KMS-11 (cell line): ENCODE results near the gene CLDN34.

ENCODE experiments used
- H2AFZ ChIP-seq: fragments of 200-600 bp; sonication (generic); 2 replicates; pipeline ENCODE4 v1.6.1; 2016; ENCODE audit warnings: antibody characterized with exemption, mixed run types, low read depth
- H3K27ac ChIP-seq: fragments of 200-600 bp; sonication (generic); 2 replicates; pipeline ENCODE4 v1.6.1; 2016; ENCODE audit warnings: mild to moderate bottlenecking, mixed run types
- H3K27me3 ChIP-seq: fragments of 200-600 bp; sonication (generic); 2 replicates; pipeline ENCODE4 v1.6.1; 2017; ENCODE audit warnings: mild to moderate bottlenecking, low read depth, mixed run types, moderate library complexity; ENCODE audit not compliant: insufficient read depth
- H3K36me3 ChIP-seq: fragments of 200-600 bp; sonication (generic); 2 replicates; pipeline ENCODE4 v1.6.1; 2017; ENCODE audit warnings: mild to moderate bottlenecking, mixed run types; ENCODE audit not compliant: insufficient read depth
- H3K4me1 ChIP-seq: fragments of 200-600 bp; sonication (generic); 2 replicates; pipeline ENCODE4 v1.6.1; 2016; ENCODE audit warnings: mild to moderate bottlenecking, low read depth, mixed run types; ENCODE audit not compliant: poor library complexity, severe bottlenecking
- H3K4me2 ChIP-seq: fragments of 200-600 bp; sonication (generic); 2 replicates; pipeline ENCODE4 v1.7.0; 2016; ENCODE audit warnings: mild to moderate bottlenecking, mixed run types
- H3K4me3 ChIP-seq: fragments of 200-600 bp; sonication (generic); IDR thresholded peaks from 2 replicates; pipeline ENCODE4 v1.6.1; 2017; ENCODE audit warnings: low read depth, low read length, mixed read lengths; ENCODE audit not compliant: insufficient read depth
- H3K79me2 ChIP-seq: fragments of 200-600 bp; sonication (generic); 2 replicates; pipeline ENCODE4 v1.6.1; 2016; ENCODE audit warnings: low read depth, mixed run types; ENCODE audit not compliant: insufficient read depth
- H3K9ac ChIP-seq: fragments of 200-600 bp; sonication (generic); 2 replicates; pipeline ENCODE4 v1.6.1; 2016; ENCODE audit warnings: mild to moderate bottlenecking, mixed run types
- H4K20me1 ChIP-seq: fragments of 200-600 bp; sonication (generic); 2 replicates; pipeline ENCODE4 v1.6.1; 2016; ENCODE audit warnings: mild to moderate bottlenecking, mixed run types; ENCODE audit not compliant: insufficient read depth
- CTCF ChIP-seq: fragments of 200-600 bp; sonication (generic); conservative IDR thresholded peaks from 2 replicates; pipeline ENCODE4 v1.6.1; 2017; ENCODE audit warnings: low read depth, mild to moderate bottlenecking, antibody characterized with exemption, low read length, moderate library complexity, mixed read lengths

The CLDN34 gene

GRCh38 chrX:10016519-10017132 lies 49.5 kb downstream of the CLDN34 start:
- Histone ChIP-seq H3K36me3 (no peaks in the 10 kb centered on the region), H3K4me1 (peaks cover 49% of the 10 kb centered on the region), H3K4me2 (peak overlapping the region; percentile 71), H3K9ac (no peak overlapping the region; the same call in 1 of the 2 replicates), H3K79me2 (peaks cover 48% of the 10 kb centered on the region), H3K27ac (no peak overlapping the region), H3K4me3 (no peak overlapping the region), H2AFZ (no peak overlapping the region), H3K27me3 (no peaks in the 10 kb centered on the region), H4K20me1 (no peaks in the 10 kb centered on the region)
- TF ChIP-seq CTCF, result no peak

- Histone ChIP-seq H3K4me1 (peaks cover 37% of the 10 kb centered on the region), H3K4me2 (0 out of 2 replicates have a peak overlapping the region, but pooled peaks have one; percentile 2), H3K27me3 (no peaks in the 10 kb centered on the region), H2AFZ (no peak overlapping the region), H3K9ac (no peak overlapping the region), H3K4me3 (no peak overlapping the region), H3K36me3 (no peaks in the 10 kb centered on the region), H4K20me1 (no peaks in the 10 kb centered on the region), H3K27ac (no peak overlapping the region), H3K79me2 (peaks cover 60% of the 10 kb centered on the region)
- TF ChIP-seq CTCF, result no peak
These were observed 50.7 kb downstream of the CLDN34 start for GRCh38 chrX:10017872-10018271.
